B cell (primary cell): Measurements from ENCODE around the gene SLC9A3. TPM values are rescaled to one million over a fixed set of nuclear protein-coding genes. Genes with fewer than 3 reads are reported as not detected.
"Not testable (repeated sequence)": the region's sequence is repeated elsewhere in the genome, so short reads cannot be mapped to it uniquely, and the experiment has no call there.

ENCODE experiments used
- ATAC-seq: fragments of 200-7000 bp; cut with Tn5 transposase; one replicate; pipeline ENCODE4 v1.10.0; 2021; ENCODE audit warnings: low read depth, mild to moderate bottlenecking, moderate number of reproducible peaks, moderate library complexity
- CTCF ChIA-PET: fragments of 350-600 bp; sonication (Branson Sonifier 250); formaldehyde crosslinking; loops from one replicate; lab custom pipeline; 2021; ENCODE audit warnings: antibody characterized with exemption, inconsistent platforms; lab: Charles Lee
- POLR2A ChIA-PET: fragments of 350-600 bp; sonication (Branson Sonifier 250); formaldehyde crosslinking; loops from one replicate; lab custom pipeline; 2021; ENCODE audit warnings: antibody characterized with exemption; lab: Charles Lee
- DNase-seq: peaks from one replicate; pipeline ENCODE4 v3.0.0; 2013
- H2AFZ ChIP-seq: 2 replicates; pipeline ENCODE4 v1.6.1; 2012; ENCODE audit warnings: mild to moderate bottlenecking, low read depth, low read length; ENCODE audit not compliant: insufficient read depth, poor library complexity, severe bottlenecking
- H3K27ac ChIP-seq, 2 donors: 1 replicate in 1 of 2; 2 replicates in 1 of 2; pipeline ENCODE4 v1.5.1; 2012 to 2013; ENCODE audit warnings: low read length in 2 of 2, mild to moderate bottlenecking in 2 of 2, moderate library complexity in 1 of 2
- H3K27me3 ChIP-seq, 4 experiments: fragments of 200-600 bp in 1 of 4; sonication (generic) in 1 of 4; replicated peaks in 1 of 4; 1 replicate in 2 of 4; 2 replicates in 2 of 4; pipeline versions ENCODE4 v1.6.1 to v1.7.0; 2013 to 2016; ENCODE audit warnings: low read length in 3 of 4, mild to moderate bottlenecking in 2 of 4, mixed read lengths in 1 of 4, moderate library complexity in 1 of 4; ENCODE audit not compliant: insufficient read depth in 4 of 4, control insufficient read depth in 3 of 4; ENCODE audit errors: control extremely low read depth in 1 of 4
- H3K36me3 ChIP-seq, 2 experiments: replicated peaks in 1 of 2; 1 replicate in 1 of 2; 2 replicates in 1 of 2; pipeline versions ENCODE4 v1.6.1 to v1.7.1; 2013; ENCODE audit warnings: low read length in 1 of 2; ENCODE audit not compliant: insufficient read depth in 2 of 2, control insufficient read depth in 1 of 2; ENCODE audit errors: control extremely low read depth in 1 of 2, extremely low read depth in 1 of 2
- H3K4me1 ChIP-seq, 2 donors: fragments of 200-600 bp in 1 of 2; sonication (generic) in 1 of 2; 1 replicate in 1 of 2; 2 replicates in 1 of 2; pipeline versions ENCODE4 v1.5.1 to v1.6.1; 2013 to 2017; ENCODE audit warnings: low read length in 2 of 2; ENCODE audit not compliant: control insufficient read depth in 2 of 2, insufficient read depth in 2 of 2
- H3K4me2 ChIP-seq: replicated peaks from 2 replicates; pipeline ENCODE3; 2012; ENCODE audit warnings: mild to moderate bottlenecking, low read depth, low read length; ENCODE audit not compliant: poor library complexity, severe bottlenecking
- H3K4me3 ChIP-seq, 5 experiments: fragments of 200-600 bp in 1 of 5; sonication (generic) in 1 of 5; 1 replicate in 3 of 5; 2 replicates in 2 of 5; pipeline versions ENCODE4 v1.5.1 to v1.7.0; 2011 to 2016; ENCODE audit warnings: low read length in 4 of 5, mild to moderate bottlenecking in 4 of 5, low read depth in 2 of 5, control low read depth in 1 of 5, moderate library complexity in 1 of 5; ENCODE audit not compliant: insufficient read depth in 1 of 5; ENCODE audit errors: control extremely low read depth in 1 of 5, extremely low read depth in 1 of 5
- H3K79me2 ChIP-seq: fragments of 200-600 bp; sonication (generic); one replicate; pipeline ENCODE4 v1.6.0; 2016; ENCODE audit warnings: low read length; ENCODE audit not compliant: control insufficient read depth, insufficient read depth
- H3K9ac ChIP-seq: fragments of 200-600 bp; sonication (generic); 2 replicates; pipeline ENCODE4 v1.6.1; 2017; ENCODE audit warnings: mild to moderate bottlenecking, low read length, moderate library complexity
- H3K9me3 ChIP-seq, 3 donors: one replicate each; pipeline versions ENCODE4 v1.6.1 to v1.7.1; 2013; ENCODE audit warnings: low read length in 2 of 3; ENCODE audit not compliant: control insufficient read depth in 2 of 3, insufficient read depth in 1 of 3; ENCODE audit errors: control extremely low read depth in 1 of 3
- H4K20me1 ChIP-seq: 2 replicates; pipeline ENCODE4 v1.6.0; 2012; ENCODE audit warnings: mild to moderate bottlenecking, low read length; ENCODE audit not compliant: insufficient read depth, control insufficient read depth, poor library complexity, severe bottlenecking
- H3K27ac Mint-ChIP-seq: one replicate; pipeline ENCODE4 v1.8.0; 2021; ENCODE audit warnings: mixed read lengths
- H3K27me3 Mint-ChIP-seq: one replicate; pipeline ENCODE4 v1.8.0; 2021; ENCODE audit warnings: mixed read lengths
- H3K4me1 Mint-ChIP-seq: one replicate; pipeline ENCODE4 v1.8.0; 2021; ENCODE audit warnings: mixed read lengths
- H3K4me3 Mint-ChIP-seq: one replicate; pipeline ENCODE4 v1.8.0; 2021; ENCODE audit warnings: mixed read lengths
- H3K9me3 Mint-ChIP-seq: one replicate; pipeline ENCODE4 v1.8.0; 2022; ENCODE audit warnings: mixed read lengths; ENCODE audit not compliant: insufficient read depth
- CTCF ChIP-seq: fragments of 200-600 bp; IDR thresholded peaks from one replicate; pipeline ENCODE4 v1.8.0; 2022; ENCODE audit warnings: antibody characterized with exemption, mild to moderate bottlenecking
- EZH2 ChIP-seq: IDR thresholded peaks from 2 replicates; pipeline ENCODE4 v1.6.1; 2012; ENCODE audit warnings: borderline replicate concordance, low read depth, mild to moderate bottlenecking, moderate library complexity, low read length; ENCODE audit not compliant: insufficient read depth, poor library complexity, severe bottlenecking
- WGBS: methylation state at CpG from one replicate; pipeline ENCODE4 v1.1.5; 2013; ENCODE audit warnings: missing lambda C conversion rate; ENCODE audit not compliant: insufficient coverage; 5-methylcytosine and 5-hydroxymethylcytosine counted together
- intact Hi-C: fragments of 100-400 bp; cut with micrococcal nuclease; formaldehyde crosslinking; loops from one replicate; pipeline ENCODE4 v1.10.0; 2022
- polyA plus RNA-seq: library from polyadenylated mRNA; depleted of rRNA; stranded (reverse); fragments of >200 nt; gene quantifications from 2 replicates; pipeline ENCODE4 v1.2.3, GENCODE V29; 2012
- total RNA-seq, 2 donors: library from RNA; stranded (reverse); fragments of 120-200 nt in 1 of 2; gene quantifications; 1 replicate in 1 of 2; 2 replicates in 1 of 2; pipeline versions ENCODE4 v1.2.3 to v1.2.4, GENCODE V29; 2013 to 2022

SLC9A3 gene
- total and polyA plus RNA-seq, 2 donors (not counting 1 experiment from before 2014, with no cell fraction given): 0.84 to 2.0 TPM

GRCh38 chr5:558871-559503, 34.7 kb upstream of the SLC9A3 start:
- no peak for TF ChIP-seq EZH2
- no peak overlapping the region for H3K4me3 Mint-ChIP-seq
- no peak overlapping the region for H3K4me3 ChIP-seq
- ChIA-PET POLR2A (no interaction called here), CTCF (no interaction called here)
- no peak overlapping the region for H3K9ac ChIP-seq
- no peaks in the 10 kb centered on the region for H3K36me3 ChIP-seq
- H3K27me3 Mint-ChIP-seq: peaks cover 20% of the 10 kb centered on the region
- no peak overlapping the region for H3K4me2 ChIP-seq
- H3K4me1 ChIP-seq: no peaks in the 10 kb centered on the region
- H3K4me1 Mint-ChIP-seq: no peaks in the 10 kb centered on the region
- intact Hi-C loops: no loop called here
- H4K20me1 ChIP-seq: no peaks in the 10 kb centered on the region
- WGBS: 82% methylated on average over 25 of the region's 32 CpGs
- peaks cover 0 to 15% (median 2%) of the 10 kb centered on the region in 4 experiments for H3K27me3 ChIP-seq
- ATAC-seq (no peak), DNase-seq (no peak)
- H2AFZ ChIP-seq: no peak overlapping the region
- no peak overlapping the region for H3K27ac Mint-ChIP-seq
- no peaks in the 10 kb centered on the region for H3K79me2 ChIP-seq
- H3K9me3 Mint-ChIP-seq: no peaks in the 10 kb centered on the region
- peaks cover 0 to 25% (median 0%) of the 10 kb centered on the region in 3 donors for H3K9me3 ChIP-seq
- no peak overlapping the region for H3K27ac ChIP-seq

DNA sequence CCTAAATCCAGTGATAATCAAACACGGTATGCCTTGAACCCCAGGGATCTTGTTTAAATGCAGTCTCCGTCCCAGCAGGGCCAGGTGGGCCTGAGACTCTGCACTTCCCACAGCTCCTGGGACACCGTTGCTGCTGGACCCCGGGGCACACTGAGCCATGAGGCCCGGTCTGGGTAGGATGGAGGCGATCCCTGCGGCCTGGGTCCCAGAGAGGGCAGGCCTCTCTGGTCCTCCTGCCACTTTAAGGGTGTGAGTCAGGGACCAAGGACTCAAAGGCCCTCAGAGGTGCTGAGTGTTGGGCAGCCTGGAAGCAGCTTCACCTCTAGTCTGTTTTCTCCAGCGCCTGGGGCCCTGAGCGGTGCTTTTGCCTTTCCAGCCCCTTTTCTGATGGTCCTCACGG, 34.1 kb upstream of the SLC9A3 start:
- no peaks in the 10 kb centered on the region for H3K79me2 ChIP-seq
- 93% methylated on average over 10 of the region's 10 CpGs for WGBS
- H3K4me2 ChIP-seq: no peak overlapping the region
- intact Hi-C loops: no loop called here
- no peaks in the 10 kb centered on the region for H3K4me1 Mint-ChIP-seq
- H3K9ac ChIP-seq: no peak overlapping the region
- peaks cover 0 to 28% (median 0%) of the 10 kb centered on the region in 3 donors for H3K9me3 ChIP-seq
- ATAC-seq (no peak), DNase-seq (no peak)
- no peak overlapping the region for H2AFZ ChIP-seq
- peaks cover 20% of the 10 kb centered on the region for H3K27me3 Mint-ChIP-seq
- H3K4me3 Mint-ChIP-seq: no peak overlapping the region
- peaks cover 0 to 15% (median 2%) of the 10 kb centered on the region in 4 experiments for H3K27me3 ChIP-seq
- H3K27ac Mint-ChIP-seq: no peak overlapping the region
- no peak overlapping the region for H3K4me3 ChIP-seq
- H3K27ac ChIP-seq: no peak overlapping the region
- no peaks in the 10 kb centered on the region for H3K4me1 ChIP-seq
- ChIA-PET POLR2A (no interaction called here), CTCF (no interaction called here)
- TF ChIP-seq CTCF (no peak), EZH2 (no peak)
- no peaks in the 10 kb centered on the region for H3K36me3 ChIP-seq
- H4K20me1 ChIP-seq: no peaks in the 10 kb centered on the region
- H3K9me3 Mint-ChIP-seq: no peaks in the 10 kb centered on the region

GRCh38 chr5:557917-558316, 33.7 kb upstream of the SLC9A3 start:
- H3K9me3 Mint-ChIP-seq, H3K36me3 ChIP-seq, H3K4me3 ChIP-seq, intact Hi-C loops, H4K20me1 ChIP-seq, H3K79me2 ChIP-seq, ATAC-seq, H2AFZ ChIP-seq, DNase-seq, H3K4me1 Mint-ChIP-seq, CTCF ChIA-PET, H3K4me2 ChIP-seq, POLR2A ChIA-PET, H3K4me3 Mint-ChIP-seq, H3K4me1 ChIP-seq, H3K9ac ChIP-seq, H3K27ac ChIP-seq: not testable (repeated sequence)
- Mint-ChIP-seq H3K27me3 (peaks cover 20% of the 10 kb centered on the region), H3K27ac (peak overlapping the region; percentile 63)
- Histone ChIP-seq H3K9me3 (peaks cover 0 to 28% (median 0%) of the 10 kb centered on the region in 3 donors), H3K27me3 (peaks cover 0 to 15% (median 2%) of the 10 kb centered on the region in 4 experiments)
- WGBS: 92% methylated on average over 1 of the region's 4 CpGs
